PFSK-1 (cell line): Measurements from ENCODE around the gene ELK3.

Source experiments
- FOXP2 ChIP-seq: optimal IDR thresholded peaks from 2 replicates; pipeline ENCODE3; 2011; ENCODE audit warnings: borderline replicate concordance, control low read depth, inconsistent platforms; ENCODE audit not compliant: insufficient read depth; ENCODE audit errors: extremely low read length, extremely low read depth
- POLR2AphosphoS5 ChIP-seq: IDR thresholded peaks from 2 replicates; pipeline ENCODE4 v1.6.1; 2012; ENCODE audit warnings: low read depth, mild to moderate bottlenecking, control low read depth, low read length, moderate library complexity
- SIN3A ChIP-seq: IDR thresholded peaks from 2 replicates; pipeline ENCODE4 v1.6.1; 2012; ENCODE audit warnings: mild to moderate bottlenecking, low read length, moderate library complexity, borderline replicate concordance; ENCODE audit not compliant: insufficient read depth
- TAF1 ChIP-seq: IDR thresholded peaks from 2 replicates; pipeline ENCODE4 v1.6.1; 2012; ENCODE audit warnings: low read length, control low read depth, borderline replicate concordance; ENCODE audit not compliant: insufficient read depth
- TF ChIP-seq, protein P1 (sequence below), 2 experiments: IDR thresholded peaks; 2 replicates each; pipeline versions ENCODE4 v1.6.1 to v1.8.0; 2011 to 2012; ENCODE audit warnings: low read depth in 2 of 2, low read length in 2 of 2, control low read depth in 1 of 2, inconsistent platforms in 1 of 2, mild to moderate bottlenecking in 1 of 2, moderate library complexity in 1 of 2; ENCODE audit not compliant: insufficient read depth in 1 of 2

DNA sequence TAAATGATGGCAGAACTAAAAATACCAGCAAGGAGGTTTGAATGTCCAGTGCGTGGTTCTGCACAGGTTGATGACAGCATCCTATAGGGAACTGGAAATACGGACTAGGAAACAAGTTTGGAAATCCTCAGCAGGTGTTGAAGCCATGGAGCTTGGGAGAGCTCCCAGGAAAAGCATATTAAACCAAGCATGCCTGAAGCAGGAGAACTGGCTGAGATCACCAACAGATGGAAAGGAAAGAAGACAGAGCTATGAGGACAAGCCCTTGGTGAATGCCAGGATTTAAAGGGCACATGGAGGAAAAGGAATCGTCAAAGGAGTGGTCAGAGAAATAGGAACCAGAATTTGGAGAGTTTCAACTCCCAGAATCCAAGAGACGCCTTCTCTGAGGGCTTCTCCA is 21.2 kb upstream of the ELK3 start:
- TF ChIP-seq, protein P1, sequence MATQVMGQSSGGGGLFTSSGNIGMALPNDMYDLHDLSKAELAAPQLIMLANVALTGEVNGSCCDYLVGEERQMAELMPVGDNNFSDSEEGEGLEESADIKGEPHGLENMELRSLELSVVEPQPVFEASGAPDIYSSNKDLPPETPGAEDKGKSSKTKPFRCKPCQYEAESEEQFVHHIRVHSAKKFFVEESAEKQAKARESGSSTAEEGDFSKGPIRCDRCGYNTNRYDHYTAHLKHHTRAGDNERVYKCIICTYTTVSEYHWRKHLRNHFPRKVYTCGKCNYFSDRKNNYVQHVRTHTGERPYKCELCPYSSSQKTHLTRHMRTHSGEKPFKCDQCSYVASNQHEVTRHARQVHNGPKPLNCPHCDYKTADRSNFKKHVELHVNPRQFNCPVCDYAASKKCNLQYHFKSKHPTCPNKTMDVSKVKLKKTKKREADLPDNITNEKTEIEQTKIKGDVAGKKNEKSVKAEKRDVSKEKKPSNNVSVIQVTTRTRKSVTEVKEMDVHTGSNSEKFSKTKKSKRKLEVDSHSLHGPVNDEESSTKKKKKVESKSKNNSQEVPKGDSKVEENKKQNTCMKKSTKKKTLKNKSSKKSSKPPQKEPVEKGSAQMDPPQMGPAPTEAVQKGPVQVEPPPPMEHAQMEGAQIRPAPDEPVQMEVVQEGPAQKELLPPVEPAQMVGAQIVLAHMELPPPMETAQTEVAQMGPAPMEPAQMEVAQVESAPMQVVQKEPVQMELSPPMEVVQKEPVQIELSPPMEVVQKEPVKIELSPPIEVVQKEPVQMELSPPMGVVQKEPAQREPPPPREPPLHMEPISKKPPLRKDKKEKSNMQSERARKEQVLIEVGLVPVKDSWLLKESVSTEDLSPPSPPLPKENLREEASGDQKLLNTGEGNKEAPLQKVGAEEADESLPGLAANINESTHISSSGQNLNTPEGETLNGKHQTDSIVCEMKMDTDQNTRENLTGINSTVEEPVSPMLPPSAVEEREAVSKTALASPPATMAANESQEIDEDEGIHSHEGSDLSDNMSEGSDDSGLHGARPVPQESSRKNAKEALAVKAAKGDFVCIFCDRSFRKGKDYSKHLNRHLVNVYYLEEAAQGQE (IDR thresholded peaks at IDR 0.05; ENCODE audit: insufficient read depth in 1 of 2, low read depth in 2 of 2, low read length in 2 of 2), result no peak
- TF ChIP-seq POLR2AphosphoS5, result no peak
- TF ChIP-seq TAF1, result no peak
- no peak for TF ChIP-seq SIN3A
- TF ChIP-seq FOXP2, result no peak
